Breast epithelium (tissue), 4 donors: ENCODE measurements around the gene PDE4D. TPM values are rescaled to one million over a fixed set of nuclear protein-coding genes. Genes with fewer than 3 reads are reported as not detected.

Experiments used
- DNase-seq, 2 donors: peaks; one replicate each; pipeline ENCODE4 v3.0.0-alpha.2; 2019; ENCODE audit warnings: low spot score in 2 of 2
- H3K27ac ChIP-seq, 2 donors: fragments of 200-600 bp; sonication (generic) in 1 of 2; one replicate each; pipeline ENCODE4 v1.5.1; 2016 to 2019; ENCODE audit warnings: mild to moderate bottlenecking in 1 of 2
- H3K27me3 ChIP-seq, 2 donors: fragments of 200-600 bp; sonication (generic) in 1 of 2; one replicate each; pipeline versions ENCODE4 v1.5.1 to v1.6.0; 2017 to 2019; ENCODE audit warnings: control low read depth in 1 of 2, mild to moderate bottlenecking in 1 of 2
- H3K36me3 ChIP-seq: fragments of 200-600 bp; one replicate; pipeline ENCODE4 v1.5.1; 2019
- H3K4me1 ChIP-seq, 2 donors: fragments of 200-600 bp; sonication (generic); one replicate each; pipeline ENCODE4 v1.5.1; 2016 to 2019; ENCODE audit warnings: control low read depth in 1 of 2
- H3K4me3 ChIP-seq, 3 donors: fragments of 200-600 bp; sonication (generic); 1 replicate in 2 of 3; 2 replicates in 1 of 3; pipeline ENCODE4 v1.5.1; 2016 to 2019; ENCODE audit warnings: mild to moderate bottlenecking in 3 of 3, moderate library complexity in 2 of 3
- H3K9me3 ChIP-seq, 2 donors: fragments of 200-600 bp; sonication (generic) in 1 of 2; one replicate each; pipeline ENCODE4 v1.5.1; 2016 to 2019; ENCODE audit warnings: control low read depth in 1 of 2
- CTCF ChIP-seq, 3 donors: fragments of 450-650 bp; IDR thresholded peaks; one replicate each; pipeline ENCODE4 v1.5.1; 2016 to 2017; ENCODE audit warnings: antibody characterized with exemption in 3 of 3, mild to moderate bottlenecking in 3 of 3, moderate library complexity in 3 of 3
- POLR2A ChIP-seq: fragments of 450-650 bp; IDR thresholded peaks from one replicate; pipeline ENCODE4 v1.6.1; 2016; ENCODE audit warnings: antibody characterized with exemption, mild to moderate bottlenecking, moderate library complexity
- POLR2AphosphoS5 ChIP-seq, 3 donors: sonication (generic); formaldehyde crosslinking; IDR thresholded peaks; one replicate each; pipeline ENCODE4 v1.6.1; 2017; ENCODE audit warnings: antibody characterized with exemption in 3 of 3
- intact Hi-C: fragments of 100-400 bp; cut with DNase I; formaldehyde crosslinking; loops from one replicate; pipeline ENCODE4 v1.15.1; 2023; ENCODE audit warnings: low total_unique reads
- total RNA-seq, 3 donors: library from RNA; depleted of rRNA; stranded (reverse); fragments of >200 nt; gene quantifications; one replicate each; pipeline ENCODE4 v1.1.0, GENCODE V29; 2016

Gene PDE4D
- total RNA-seq, 3 donors from 2014 or later, result 14.4 to 37.4 (median 28.2) TPM

GRCh38 chr5:59826996-59827395 is 66.5 kb downstream of the PDE4D start:
- Histone ChIP-seq H3K27me3 (no peaks in the 10 kb centered on the region), H3K27ac (no peak overlapping the region), H3K36me3 (no peaks in the 10 kb centered on the region), H3K4me1 (no peaks in the 10 kb centered on the region), H3K4me3 (no peak overlapping the region), H3K9me3 (no peaks in the 10 kb centered on the region)
- no peak for DNase-seq
- no peak for TF ChIP-seq POLR2AphosphoS5 (IDR thresholded peaks at IDR 0.05)
- no peak for TF ChIP-seq POLR2A
- no peak for TF ChIP-seq CTCF (IDR thresholded peaks at IDR 0.05)
- intact Hi-C loops, result no loop called here

GRCh38 chr5:59823420-59823819 is 70.1 kb downstream of the PDE4D start:
- no peaks in the 10 kb centered on the region for H3K27me3 ChIP-seq

DNA sequence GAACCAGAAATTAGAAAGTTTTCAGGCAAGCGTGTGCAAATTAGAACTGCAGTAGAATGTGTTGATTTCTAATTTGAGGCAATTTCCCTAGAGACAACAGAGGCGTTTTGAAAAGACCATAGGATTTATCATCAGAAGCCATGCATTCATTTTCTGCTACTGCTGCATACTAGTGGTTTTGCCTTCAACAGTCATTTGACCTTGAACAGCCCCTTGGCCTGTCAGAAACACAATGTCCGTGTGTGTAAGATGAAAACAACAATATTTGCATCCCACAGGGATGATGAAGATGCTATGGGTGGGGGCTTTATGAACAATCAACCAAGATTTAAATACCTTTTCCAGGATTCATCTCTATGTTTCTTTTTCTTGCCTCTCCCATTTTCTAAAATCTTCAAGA is 73.7 kb downstream of the PDE4D start:
- no peaks in the 10 kb centered on the region for H3K27me3 ChIP-seq
- intact Hi-C loops, result no loop called here
- H3K4me3 ChIP-seq, result no peak overlapping the region
- H3K36me3 ChIP-seq, result no peaks in the 10 kb centered on the region
- no peak overlapping the region for H3K27ac ChIP-seq
- no peak for TF ChIP-seq POLR2A
- no peak for TF ChIP-seq POLR2AphosphoS5 (IDR thresholded peaks at IDR 0.05)
- no peak for TF ChIP-seq CTCF (IDR thresholded peaks at IDR 0.05)
- no peak for DNase-seq
- no peaks in the 10 kb centered on the region for H3K9me3 ChIP-seq
- no peaks in the 10 kb centered on the region for H3K4me1 ChIP-seq

More at GRCh38 chr5:59823420-59823819, 70.1 kb downstream of the PDE4D start:
- Histone ChIP-seq H3K36me3 (no peaks in the 10 kb centered on the region), H3K9me3 (no peaks in the 10 kb centered on the region), H3K27ac (no peak overlapping the region), H3K4me3 (no peak overlapping the region), H3K4me1 (no peaks in the 10 kb centered on the region)
- intact Hi-C loops, result no loop called here
- DNase-seq, result no peak
- TF ChIP-seq POLR2A, result no peak

GRCh38 chr5:59817536-59817935 is 76.0 kb downstream of the PDE4D start:
- Histone ChIP-seq H3K4me3 (no peak overlapping the region), H3K27me3 (no peaks in the 10 kb centered on the region), H3K36me3 (no peaks in the 10 kb centered on the region), H3K4me1 (no peaks in the 10 kb centered on the region), H3K9me3 (no peaks in the 10 kb centered on the region), H3K27ac (no peak overlapping the region)
- no peak for DNase-seq
- TF ChIP-seq CTCF (IDR thresholded peaks at IDR 0.05), result no peak
- TF ChIP-seq POLR2AphosphoS5 (IDR thresholded peaks at IDR 0.05), result no peak
- TF ChIP-seq POLR2A, result no peak
- intact Hi-C loops, result no loop called here

DNA sequence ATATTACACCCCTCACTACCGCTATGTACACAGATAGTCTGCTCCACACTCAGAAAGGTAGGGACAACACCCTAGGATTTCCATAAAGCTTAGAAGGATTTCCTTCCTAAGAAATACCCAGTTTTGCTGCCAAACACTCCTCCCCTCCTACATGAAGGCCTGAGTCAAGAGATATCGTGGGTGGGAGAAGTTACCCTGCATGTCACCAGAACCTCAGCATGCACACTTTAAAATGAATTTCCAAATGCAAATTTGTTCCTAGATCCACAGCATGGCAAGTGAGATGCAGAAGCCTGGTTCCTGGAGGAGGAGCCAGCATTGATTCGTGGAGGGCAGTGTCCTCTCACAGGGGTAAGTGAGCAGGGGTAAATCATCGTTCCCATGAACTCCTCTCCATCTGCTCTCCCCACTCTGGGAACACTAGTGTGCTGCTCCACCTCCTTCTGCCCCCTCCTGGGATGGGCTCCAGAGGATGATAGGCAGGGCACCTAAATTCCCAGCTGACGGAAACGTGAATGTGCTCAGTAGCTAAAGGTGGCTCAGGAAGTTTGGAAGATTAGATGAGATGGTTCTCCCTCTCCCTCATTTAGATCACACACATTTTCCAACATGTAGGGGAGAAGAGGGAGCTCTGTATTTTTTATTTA is 76.7 kb downstream of the PDE4D start:
- H3K9me3 ChIP-seq, result no peaks in the 10 kb centered on the region
- no peaks in the 10 kb centered on the region for H3K36me3 ChIP-seq
- H3K4me3 ChIP-seq, result no peak overlapping the region
- intact Hi-C loops, result no loop called here
- no peak for TF ChIP-seq POLR2AphosphoS5 (IDR thresholded peaks at IDR 0.05)
- no peak for TF ChIP-seq CTCF (IDR thresholded peaks at IDR 0.05)
- TF ChIP-seq POLR2A, result no peak
- DNase-seq, result no peak
- H3K27me3 ChIP-seq, result no peaks in the 10 kb centered on the region
- no peak overlapping the region for H3K27ac ChIP-seq
- H3K4me1 ChIP-seq, result no peaks in the 10 kb centered on the region

DNA sequence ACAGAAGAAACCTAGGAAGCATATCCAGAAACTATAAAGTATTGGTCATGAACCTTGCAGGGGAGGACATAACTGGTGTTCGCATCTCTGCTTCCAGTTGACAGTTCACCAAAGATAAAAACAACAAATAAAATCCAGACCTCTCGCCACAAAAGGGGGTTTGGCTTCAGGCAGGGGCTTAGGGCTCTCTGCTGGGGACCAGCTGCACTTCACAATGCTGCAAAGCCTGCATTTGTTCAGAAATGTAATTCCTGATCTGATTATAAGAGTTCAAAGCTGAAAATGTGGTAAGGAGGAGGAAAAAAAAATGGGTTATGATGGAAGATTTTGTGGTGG is 79.0 kb downstream of the PDE4D start:
- Histone ChIP-seq H3K27me3 (no peaks in the 10 kb centered on the region), H3K4me3 (no peak overlapping the region), H3K36me3 (no peaks in the 10 kb centered on the region), H3K4me1 (no peaks in the 10 kb centered on the region), H3K9me3 (no peaks in the 10 kb centered on the region), H3K27ac (no peak overlapping the region)
- intact Hi-C loops, result no loop called here
- DNase-seq, result no peak
- TF ChIP-seq POLR2AphosphoS5 (IDR thresholded peaks at IDR 0.05) (no peak), POLR2A (no peak), CTCF (IDR thresholded peaks at IDR 0.05) (no peak)
